ENCODE measurements around the gene DVL3.

- TF ChIP-seq CTCF (IDR thresholded peaks at IDR 0.05) (no peak), EZH2 (IDR thresholded peaks at IDR 0.05; ENCODE audit: borderline replicate concordance, insufficient read depth, low read depth, low read length, poor library complexity, severe bottlenecking) (no peak)
Observed at GRCh38 chr3:184148076-184148475, 7.1 kb upstream of the DVL3 start.
